RWPE1 (cell line): ENCODE data around the gene MGAT4B.

Experiments used
- CTCF ChIA-PET: fragments of 350-600 bp; sonication (Branson Sonifier 250); formaldehyde crosslinking; extraction: SDS; loops from one replicate; lab custom pipeline; 2021; lab: Yijun Ruan, JAX
- POLR2A ChIA-PET: fragments of 400-600 bp; formaldehyde crosslinking; extraction: SDS; loops from one replicate; lab custom pipeline; 2020; ENCODE audit warnings: antibody characterized with exemption; ENCODE audit not compliant: low non-redundant PET; lab: Yijun Ruan, JAX
- DNase-seq: peaks from one replicate; pipeline ENCODE4 v3.0.0; 2012; ENCODE audit warnings: low spot score
- H3K27ac ChIP-seq: fragments of 450-650 bp; 2 replicates; pipeline ENCODE4 v1.5.1; 2017
- TF ChIP-seq, protein P1 (sequence below): fragments of 450-650 bp; conservative IDR thresholded peaks from 2 replicates; pipeline ENCODE4 v1.5.1; 2017; ENCODE audit warnings: low read depth, mild to moderate bottlenecking

The MGAT4B gene

GRCh38 chr5:179769796-179770195 lies 36.9 kb downstream of the MGAT4B start:
- H3K27ac ChIP-seq, result no peak overlapping the region
- TF ChIP-seq, protein P1, sequence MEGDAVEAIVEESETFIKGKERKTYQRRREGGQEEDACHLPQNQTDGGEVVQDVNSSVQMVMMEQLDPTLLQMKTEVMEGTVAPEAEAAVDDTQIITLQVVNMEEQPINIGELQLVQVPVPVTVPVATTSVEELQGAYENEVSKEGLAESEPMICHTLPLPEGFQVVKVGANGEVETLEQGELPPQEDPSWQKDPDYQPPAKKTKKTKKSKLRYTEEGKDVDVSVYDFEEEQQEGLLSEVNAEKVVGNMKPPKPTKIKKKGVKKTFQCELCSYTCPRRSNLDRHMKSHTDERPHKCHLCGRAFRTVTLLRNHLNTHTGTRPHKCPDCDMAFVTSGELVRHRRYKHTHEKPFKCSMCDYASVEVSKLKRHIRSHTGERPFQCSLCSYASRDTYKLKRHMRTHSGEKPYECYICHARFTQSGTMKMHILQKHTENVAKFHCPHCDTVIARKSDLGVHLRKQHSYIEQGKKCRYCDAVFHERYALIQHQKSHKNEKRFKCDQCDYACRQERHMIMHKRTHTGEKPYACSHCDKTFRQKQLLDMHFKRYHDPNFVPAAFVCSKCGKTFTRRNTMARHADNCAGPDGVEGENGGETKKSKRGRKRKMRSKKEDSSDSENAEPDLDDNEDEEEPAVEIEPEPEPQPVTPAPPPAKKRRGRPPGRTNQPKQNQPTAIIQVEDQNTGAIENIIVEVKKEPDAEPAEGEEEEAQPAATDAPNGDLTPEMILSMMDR, result no peak
- no peak for DNase-seq
- POLR2A ChIA-PET, result interaction anchor here (0.6 kb wide), 1 partner anchor 14 kb away, joined by 3 read pairs; no protein-coding TSS in a partner anchor
- CTCF ChIA-PET, result interaction anchor here (0.6 kb wide), 1 partner anchor 51 kb away, joined by 3 read pairs; no protein-coding TSS in a partner anchor

DNA sequence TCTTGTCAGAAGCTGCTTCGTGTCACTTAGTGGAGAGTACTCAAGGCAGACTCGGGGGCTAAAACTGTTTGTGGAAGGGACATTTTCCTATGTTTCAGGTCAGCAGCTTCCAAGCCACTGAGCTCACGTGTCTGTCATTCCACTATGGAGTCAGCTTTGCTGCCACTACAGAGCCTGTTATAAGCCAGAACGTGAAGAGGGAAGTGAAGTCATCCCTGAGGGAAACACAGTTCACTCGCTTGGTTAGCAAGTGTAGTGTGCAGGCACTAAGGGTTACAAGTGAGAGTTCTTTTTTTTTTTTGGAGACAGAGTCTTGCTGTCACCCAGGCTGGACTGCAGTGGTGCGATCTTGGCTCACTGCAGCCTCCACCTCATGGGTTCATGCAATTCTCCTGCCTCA lies 37.4 kb downstream of the MGAT4B start:
- no peak overlapping the region for H3K27ac ChIP-seq
- DNase-seq, result no peak
- ChIA-PET POLR2A (interaction anchor here (0.6 kb wide), 1 partner anchor 14 kb away, joined by 3 read pairs; no protein-coding TSS in a partner anchor), CTCF (no interaction called here)
- TF ChIP-seq, protein P1, result no peak

- H3K27ac ChIP-seq, result no peak overlapping the region
- TF ChIP-seq, protein P1, result no peak
- CTCF ChIA-PET, result no interaction called here
- POLR2A ChIA-PET, result no interaction called here
- no peak for DNase-seq
These were observed 38.2 kb downstream of the MGAT4B start for GRCh38 chr5:179768326-179769085.

DNA sequence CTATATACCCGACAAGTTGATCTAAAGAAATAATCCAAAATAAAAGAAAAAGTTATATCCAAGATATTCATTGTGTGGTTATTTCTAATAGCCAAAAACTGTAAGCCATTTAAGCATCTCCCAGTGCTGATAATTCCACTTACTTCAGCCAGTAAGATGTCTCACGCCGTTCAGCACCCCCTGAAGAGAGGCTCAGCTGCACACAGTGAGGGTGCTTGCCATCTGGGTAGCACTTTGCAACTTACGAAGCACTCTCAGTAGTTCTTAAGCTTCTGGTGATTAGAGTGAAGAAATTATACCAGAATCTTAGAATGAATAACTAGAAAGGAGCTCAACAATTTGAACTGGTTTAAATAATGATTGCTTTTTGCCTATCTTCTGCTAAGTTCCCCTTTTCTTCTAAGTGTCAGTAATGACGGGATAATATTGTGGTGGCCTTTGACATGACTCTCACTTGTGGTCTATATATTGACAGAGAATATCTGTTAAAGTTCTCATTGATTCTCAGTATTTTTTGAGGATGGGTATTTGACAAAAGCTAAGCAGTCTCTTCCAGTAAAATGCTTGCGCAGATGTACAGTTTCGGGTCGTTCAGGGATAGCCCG lies 39.1 kb downstream of the MGAT4B start:
- DNase-seq, result no peak
- TF ChIP-seq, protein P1, result no peak
- H3K27ac ChIP-seq, result no peak overlapping the region
- CTCF ChIA-PET, result interaction anchor here (0.5 to 1.0 kb wide), 2 partner anchors 47 to 174 kb away, joined by 3 to 5 read pairs; no protein-coding TSS in a partner anchor
- POLR2A ChIA-PET, result no interaction called here

GRCh38 chr5:179766726-179767455 lies 39.8 kb downstream of the MGAT4B start:
- no peak for DNase-seq
- CTCF ChIA-PET, result interaction anchor here (0.5 to 1.0 kb wide), 2 partner anchors 47 to 175 kb away, joined by 3 to 5 read pairs; no protein-coding TSS in a partner anchor
- TF ChIP-seq, protein P1, result no peak
- H3K27ac ChIP-seq, result peak overlapping the region; percentile 82
- POLR2A ChIA-PET, result no interaction called here
